ENCODE measurements around the gene MAMDC2.

The MAMDC2 gene

GRCh38 chr9:70061776-70062175, 18.1 kb downstream of the MAMDC2 start:
- in situ Hi-C loops (cut with MboI; ENCODE audit: low sequenced_read_pairs): no loop called here

GRCh38 chr9:70064496-70064895, 20.8 kb downstream of the MAMDC2 start:
- in situ Hi-C loops (cut with MboI; ENCODE audit: low sequenced_read_pairs): no loop called here

- in situ Hi-C loops (cut with MboI; ENCODE audit: low sequenced_read_pairs): no loop called here
Measured at GRCh38 chr9:70065572-70065971, 21.9 kb downstream of the MAMDC2 start.

- in situ Hi-C loops (cut with MboI; ENCODE audit: low sequenced_read_pairs): no loop called here
Measured at GRCh38 chr9:70066418-70066817, 22.8 kb downstream of the MAMDC2 start.

- in situ Hi-C loops (cut with MboI; ENCODE audit: low sequenced_read_pairs): no loop called here
Measured at GRCh38 chr9:70066874-70067273, 23.2 kb downstream of the MAMDC2 start.

DNA sequence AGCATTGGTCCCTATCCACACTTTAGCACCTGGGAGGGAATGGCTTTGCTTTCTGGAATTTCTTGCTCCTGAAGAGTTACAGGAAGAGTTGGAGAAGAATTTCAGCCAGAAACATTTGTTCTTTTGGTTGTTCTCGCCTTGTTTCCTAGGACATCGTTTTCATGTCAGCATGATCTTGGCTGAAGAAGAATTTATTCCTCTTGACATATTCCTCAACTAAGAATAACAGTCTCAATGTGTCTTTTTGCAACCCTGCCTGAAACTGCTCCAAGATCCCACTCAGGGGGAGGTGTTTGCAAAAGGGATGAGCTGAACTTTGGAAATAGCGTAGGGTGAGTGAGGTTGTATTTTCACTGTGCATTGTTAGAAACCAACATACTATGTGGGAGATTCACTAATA, 26.1 kb downstream of the MAMDC2 start:
- in situ Hi-C loops (cut with MboI; ENCODE audit: low sequenced_read_pairs): no loop called here

GRCh38 chr9:70073193-70073592, 29.5 kb downstream of the MAMDC2 start:
- in situ Hi-C loops (cut with MboI; ENCODE audit: low sequenced_read_pairs): no loop called here

GRCh38 chr9:70073756-70074155, 30.1 kb downstream of the MAMDC2 start:
- in situ Hi-C loops (cut with MboI; ENCODE audit: low sequenced_read_pairs): no loop called here

DNA sequence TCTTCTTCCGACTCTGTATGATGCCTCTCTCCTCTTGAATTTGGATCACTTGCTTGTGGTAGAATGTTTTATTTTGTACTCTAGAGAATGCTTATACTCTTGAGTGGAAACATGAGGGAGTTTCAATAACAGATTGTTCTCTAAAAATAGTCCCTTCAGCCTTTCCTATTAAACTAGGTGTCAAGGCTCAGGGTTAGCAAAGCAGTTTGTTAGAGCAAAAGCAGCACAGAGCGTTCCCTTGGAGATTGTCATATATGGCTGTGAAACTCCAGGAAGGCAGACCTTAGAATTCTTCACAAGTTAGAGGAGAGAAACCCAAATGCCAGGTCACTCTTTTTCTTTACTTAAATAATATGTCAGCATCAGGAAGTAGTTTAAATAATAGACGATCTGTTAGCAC, 33.0 kb downstream of the MAMDC2 start:
- in situ Hi-C loops (cut with MboI; ENCODE audit: low sequenced_read_pairs): no loop called here

GRCh38 chr9:70079417-70080037, 35.9 kb downstream of the MAMDC2 start:
- in situ Hi-C loops (cut with MboI; ENCODE audit: low sequenced_read_pairs): no loop called here

- in situ Hi-C loops (cut with MboI; ENCODE audit: low sequenced_read_pairs): no loop called here
Measured at GRCh38 chr9:70080481-70081119, 37.0 kb downstream of the MAMDC2 start.

DNA sequence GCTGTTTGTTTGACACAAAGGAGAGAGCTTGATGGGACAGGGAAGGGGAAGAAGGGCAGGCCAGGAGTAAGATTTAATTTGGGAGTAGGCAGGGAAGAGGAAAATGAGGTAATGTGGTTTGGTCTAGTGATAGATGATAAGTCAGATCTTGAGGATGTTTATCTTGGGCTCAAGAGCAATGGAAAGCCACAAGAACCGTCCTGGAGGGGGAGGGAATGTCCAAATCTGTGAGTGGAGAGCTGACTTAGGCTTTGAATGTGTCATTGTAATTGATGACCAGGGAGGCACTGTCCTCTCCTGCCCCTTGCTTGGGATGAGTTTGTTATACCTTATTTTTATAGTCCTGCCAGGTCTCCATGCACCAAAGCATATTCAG, 37.5 kb downstream of the MAMDC2 start:
- in situ Hi-C loops (cut with MboI; ENCODE audit: low sequenced_read_pairs): no loop called here

DNA sequence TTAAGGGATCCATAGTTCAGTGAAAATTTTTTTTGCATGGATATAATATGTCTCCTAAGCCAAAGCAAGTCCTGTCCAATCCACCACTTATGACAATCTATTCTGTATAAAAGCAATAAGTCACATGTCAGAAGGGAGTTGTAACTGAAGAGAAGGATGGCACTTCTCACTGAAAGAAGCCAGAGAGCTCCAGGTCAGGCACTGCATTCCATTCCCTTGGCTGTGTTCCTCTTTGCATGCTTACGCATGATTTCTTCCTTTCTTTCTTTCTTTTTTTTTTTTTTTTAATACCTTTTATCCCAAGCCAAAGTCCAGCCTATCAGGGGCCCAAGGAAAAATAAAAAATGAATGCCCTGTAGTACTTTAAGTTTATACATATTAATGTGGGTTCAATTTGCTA, 39.8 kb downstream of the MAMDC2 start:
- in situ Hi-C loops (cut with MboI; ENCODE audit: low sequenced_read_pairs): no loop called here

GRCh38 chr9:70085241-70085640, 41.6 kb downstream of the MAMDC2 start:
- in situ Hi-C loops (cut with MboI; ENCODE audit: low sequenced_read_pairs): no loop called here

GRCh38 chr9:70091103-70091502, 47.5 kb downstream of the MAMDC2 start:
- in situ Hi-C loops (cut with MboI; ENCODE audit: low sequenced_read_pairs): no loop called here

DNA sequence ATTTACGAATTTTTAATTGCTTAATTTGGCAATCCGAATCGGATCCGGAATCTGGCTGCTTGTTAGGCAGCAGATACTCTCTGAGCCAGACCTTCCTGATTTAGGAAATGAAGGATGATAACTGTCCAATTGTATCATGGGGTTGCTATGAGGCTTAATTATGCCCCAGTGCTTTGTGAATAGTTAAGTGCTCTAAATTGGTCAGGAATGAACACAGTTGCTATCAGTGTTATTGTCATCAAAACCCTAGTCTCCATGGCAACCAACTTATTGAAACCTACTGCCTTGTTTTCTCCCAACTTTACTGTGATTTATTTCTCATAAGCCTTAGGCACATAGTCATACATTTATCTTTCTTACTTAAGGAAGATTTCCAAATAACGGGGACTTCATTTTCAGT, 47.9 kb downstream of the MAMDC2 start:
- in situ Hi-C loops (cut with MboI; ENCODE audit: low sequenced_read_pairs): no loop called here

DNA sequence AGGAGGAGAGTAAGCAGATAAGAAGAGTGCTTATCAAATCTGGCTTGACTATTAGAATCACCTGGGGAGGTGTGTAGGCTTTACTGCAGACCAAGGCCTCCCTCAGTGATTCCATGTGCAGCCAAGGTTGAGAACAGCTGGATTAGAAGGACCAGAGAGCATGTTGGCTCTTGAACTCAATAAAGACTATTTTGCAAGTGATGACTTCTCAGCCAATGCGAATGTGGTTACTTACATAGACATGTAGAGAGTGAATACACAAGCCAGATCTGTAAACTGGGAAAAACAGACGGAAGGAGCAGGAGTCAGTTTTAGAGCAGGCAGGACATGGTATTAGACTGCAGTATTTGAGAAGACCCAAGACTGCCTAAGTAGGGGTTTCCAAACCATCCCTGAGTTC, 48.5 kb downstream of the MAMDC2 start:
- in situ Hi-C loops (cut with MboI; ENCODE audit: low sequenced_read_pairs): no loop called here

- in situ Hi-C loops (cut with MboI; ENCODE audit: low sequenced_read_pairs): no loop called here
Measured at GRCh38 chr9:70093095-70093494, 49.4 kb downstream of the MAMDC2 start.

DNA sequence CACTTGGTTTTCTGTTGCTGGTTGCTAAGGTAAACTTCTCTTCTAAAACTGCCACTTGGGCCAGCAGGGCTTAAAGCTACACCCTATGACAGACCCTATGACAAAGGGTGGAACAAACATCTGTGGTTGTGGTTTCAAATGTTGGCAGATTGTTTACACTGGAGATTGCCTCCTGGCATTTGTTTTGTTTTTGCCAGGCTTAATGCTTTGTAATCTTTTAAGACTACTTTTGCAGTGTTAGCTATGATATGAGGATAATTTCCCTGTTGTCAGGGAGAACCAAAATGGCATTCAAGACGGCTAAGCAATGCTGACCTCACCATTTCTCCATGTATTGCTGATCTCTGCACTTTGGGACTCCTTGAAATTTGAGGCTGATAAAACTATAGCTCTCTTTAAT, 50.3 kb downstream of the MAMDC2 start:
- in situ Hi-C loops (cut with MboI; ENCODE audit: low sequenced_read_pairs): no loop called here

- in situ Hi-C loops (cut with MboI; ENCODE audit: low sequenced_read_pairs): no loop called here
Measured at GRCh38 chr9:70094747-70095146, 51.1 kb downstream of the MAMDC2 start.

DNA sequence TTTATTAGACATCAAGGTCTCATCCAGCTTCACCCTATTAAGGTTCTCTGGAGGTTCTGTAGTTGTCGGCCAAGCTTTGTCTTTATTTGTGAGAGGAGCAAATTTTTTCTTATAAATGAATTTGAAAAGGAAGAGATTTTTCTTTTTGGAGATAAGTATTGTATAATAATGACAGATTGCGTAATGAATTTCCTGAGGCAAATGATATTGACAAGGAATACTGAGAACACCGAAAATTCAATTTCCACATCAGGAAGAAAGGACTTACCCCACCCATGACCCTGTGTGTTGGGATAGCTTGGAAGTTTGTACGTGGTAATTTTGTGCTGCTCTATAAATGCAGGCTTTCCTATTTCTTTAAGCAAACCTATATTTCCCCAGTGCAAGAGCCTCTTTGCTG, 53.5 kb downstream of the MAMDC2 start:
- in situ Hi-C loops (cut with MboI; ENCODE audit: low sequenced_read_pairs): no loop called here

DNA sequence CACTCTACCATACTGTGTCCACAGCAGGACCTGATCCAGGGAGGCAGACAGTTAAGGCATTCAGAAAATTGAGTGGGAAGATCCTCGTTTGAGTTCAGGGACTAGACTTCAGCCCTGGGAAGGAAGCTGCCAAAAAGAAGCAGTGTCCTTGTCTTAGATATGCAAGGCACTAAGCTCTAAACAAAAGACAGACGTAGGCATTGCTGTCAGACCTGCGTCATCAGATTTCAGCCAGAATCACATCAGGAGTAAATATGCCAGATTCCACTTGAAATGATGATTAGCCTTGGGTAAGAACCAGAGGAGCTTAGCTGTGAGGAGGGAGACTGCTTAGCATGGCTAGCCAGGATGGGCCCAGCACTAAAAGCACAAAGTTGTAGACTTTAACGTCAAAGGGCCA, 56.7 kb downstream of the MAMDC2 start:
- in situ Hi-C loops (cut with MboI; ENCODE audit: low sequenced_read_pairs): no loop called here

DNA sequence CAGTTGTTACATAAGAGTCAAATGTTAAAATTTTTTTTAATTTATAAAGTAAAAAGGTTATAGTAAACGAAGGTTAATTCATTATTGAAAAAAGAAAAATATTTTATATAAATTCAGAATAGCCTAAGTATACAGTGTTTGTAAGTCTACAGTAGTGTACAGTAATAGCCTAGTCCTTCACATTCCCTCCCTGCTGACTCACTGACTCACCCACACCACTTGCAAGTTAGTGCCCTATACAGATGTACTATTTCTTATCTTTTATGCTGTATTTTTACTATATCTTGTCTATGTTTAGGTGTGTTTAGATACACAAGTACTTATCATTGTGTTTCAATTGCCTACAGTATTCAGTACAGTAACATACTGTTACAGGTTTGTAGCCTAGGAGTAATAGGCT, 57.6 kb downstream of the MAMDC2 start:
- in situ Hi-C loops (cut with MboI; ENCODE audit: low sequenced_read_pairs): no loop called here

All from HL-60/S4 treated with retinoic acid at 250 ng/mL for 4 days and 3 days (cell line).